Transverse colon (tissue), 4 donors: ENCODE results near the gene TMEM30B. TPM values are rescaled to one million over a fixed set of nuclear protein-coding genes. Genes with fewer than 3 reads are reported as not detected.
"Not testable (repeated sequence)": the region's sequence is repeated elsewhere in the genome, so short reads cannot be mapped to it uniquely, and the experiment has no call there.

Experiments
- DNase-seq: peaks from one replicate; pipeline ENCODE4 v3.0.0-alpha.2; 2019
- H3K27ac ChIP-seq, 4 donors: fragments of 200-600 bp; sonication (generic); 2 replicates each; pipeline ENCODE4 v1.5.1; 2016 to 2018; ENCODE audit warnings: inconsistent platforms in 4 of 4
- H3K27me3 ChIP-seq: fragments of 200-600 bp; sonication (generic); 2 replicates; pipeline ENCODE4 v1.5.1; 2017; ENCODE audit warnings: inconsistent platforms
- H3K36me3 ChIP-seq, 4 donors: fragments of 200-600 bp; sonication (generic); 2 replicates each; pipeline ENCODE4 v1.5.1; 2017 to 2019; ENCODE audit warnings: inconsistent platforms in 4 of 4
- H3K4me1 ChIP-seq, 4 donors: fragments of 200-600 bp; sonication (generic); 2 replicates each; pipeline ENCODE4 v1.5.1; 2017 to 2020; ENCODE audit warnings: inconsistent platforms in 4 of 4
- H3K4me3 ChIP-seq, 4 donors: fragments of 200-600 bp; sonication (generic); 1 replicate in 1 of 4; 2 replicates in 3 of 4; pipeline versions ENCODE4 v1.5.1 to v1.6.1; 2017 to 2019; ENCODE audit warnings: inconsistent platforms in 4 of 4
- H3K9me3 ChIP-seq, 2 donors: fragments of 200-600 bp; sonication (generic); 2 replicates each; pipeline ENCODE4 v1.5.1; 2017 to 2019; ENCODE audit warnings: inconsistent platforms in 2 of 2
- EP300 ChIP-seq: sonication (generic); formaldehyde crosslinking; IDR thresholded peaks from one replicate; pipeline ENCODE4 v1.6.1; 2017; ENCODE audit warnings: antibody characterized with exemption, low read depth
- POLR2A ChIP-seq: fragments of 450-650 bp; IDR thresholded peaks from one replicate; pipeline ENCODE4 v1.6.1; 2016; ENCODE audit warnings: antibody characterized with exemption, mild to moderate bottlenecking, moderate library complexity
- POLR2AphosphoS5 ChIP-seq, 3 donors: sonication (generic); formaldehyde crosslinking; IDR thresholded peaks; one replicate each; pipeline ENCODE4 v1.6.1; 2016; ENCODE audit warnings: antibody characterized with exemption in 3 of 3
- WGBS, 2 donors: methylation state at CpG; one replicate each; pipeline ENCODE4 v1.1.5; 2018; ENCODE audit warnings: low coverage in 1 of 2; 5-methylcytosine and 5-hydroxymethylcytosine counted together
- in situ Hi-C, 4 donors: fragments of 200-750 bp; cut with MboI; loops; one replicate each; pipeline versions ENCODE4 v1.15.0 to v1.15.1; 2017; ENCODE audit warnings: low sequenced_read_pairs in 3 of 4, low pct_ligation_motif_present in 1 of 4, low pct_unique_long_range_greater_than_20kb in 1 of 4
- intact Hi-C: fragments of 100-400 bp; cut with DNase I; formaldehyde crosslinking; loops from one replicate; pipeline ENCODE4 v1.15.1; 2023; ENCODE audit warnings: low total_unique reads
- total RNA-seq, 4 donors: library from RNA; depleted of rRNA; stranded (reverse); fragments of >200 nt; gene quantifications; one replicate each; pipeline ENCODE4 v1.1.0, GENCODE V29; 2016
- TF ChIP-seq, protein P1 (sequence below), 5 experiments: fragments of 200-600 bp in 3 of 5; fragments of 450-650 bp in 2 of 5; sonication (generic) in 3 of 5; IDR thresholded peaks; 1 replicate in 2 of 5; 2 replicates in 3 of 5; pipeline ENCODE4 v1.5.1; 2016 to 2017; ENCODE audit warnings: antibody characterized with exemption in 5 of 5, inconsistent platforms in 3 of 5, mild to moderate bottlenecking in 2 of 5, moderate library complexity in 1 of 5

The TMEM30B gene
- total RNA-seq, 4 donors from 2014 or later, result 50.4 to 141 (median 71.2) TPM

- Histone ChIP-seq H3K9me3 (no peaks in the 10 kb centered on the region), H3K4me1 (peaks cover 3 to 19% (median 16%) of the 10 kb centered on the region in 4 donors), H3K4me3 (peak overlapping the region in 3 of 4 donors; percentile 58 to 71 (median 61)), H3K27ac (peak overlapping the region; percentile 71 to 79 (median 75)), H3K36me3 (no peaks in the 10 kb centered on the region), H3K27me3 (peaks cover 34% of the 10 kb centered on the region)
- TF ChIP-seq POLR2A, result no peak
- TF ChIP-seq, protein P1, sequence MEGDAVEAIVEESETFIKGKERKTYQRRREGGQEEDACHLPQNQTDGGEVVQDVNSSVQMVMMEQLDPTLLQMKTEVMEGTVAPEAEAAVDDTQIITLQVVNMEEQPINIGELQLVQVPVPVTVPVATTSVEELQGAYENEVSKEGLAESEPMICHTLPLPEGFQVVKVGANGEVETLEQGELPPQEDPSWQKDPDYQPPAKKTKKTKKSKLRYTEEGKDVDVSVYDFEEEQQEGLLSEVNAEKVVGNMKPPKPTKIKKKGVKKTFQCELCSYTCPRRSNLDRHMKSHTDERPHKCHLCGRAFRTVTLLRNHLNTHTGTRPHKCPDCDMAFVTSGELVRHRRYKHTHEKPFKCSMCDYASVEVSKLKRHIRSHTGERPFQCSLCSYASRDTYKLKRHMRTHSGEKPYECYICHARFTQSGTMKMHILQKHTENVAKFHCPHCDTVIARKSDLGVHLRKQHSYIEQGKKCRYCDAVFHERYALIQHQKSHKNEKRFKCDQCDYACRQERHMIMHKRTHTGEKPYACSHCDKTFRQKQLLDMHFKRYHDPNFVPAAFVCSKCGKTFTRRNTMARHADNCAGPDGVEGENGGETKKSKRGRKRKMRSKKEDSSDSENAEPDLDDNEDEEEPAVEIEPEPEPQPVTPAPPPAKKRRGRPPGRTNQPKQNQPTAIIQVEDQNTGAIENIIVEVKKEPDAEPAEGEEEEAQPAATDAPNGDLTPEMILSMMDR (IDR thresholded peaks at IDR 0.05), result no peak
- no peak for TF ChIP-seq POLR2AphosphoS5 (IDR thresholded peaks at IDR 0.05)
- no peak for TF ChIP-seq EP300
- 26 to 37% methylated on average over 5 to 29 of the region's 29 CpGs for WGBS, 2 donors
- intact Hi-C loops, result no loop called here
- in situ Hi-C loops, result no loop called here
- DNase-seq, result no peak
Observed at GRCh38 chr14:61320806-61321384, 39.8 kb upstream of the TMEM30B start.

- 82 to 91% methylated on average over 9 to 16 of the region's 16 CpGs for WGBS, 2 donors
- H3K9me3 ChIP-seq, DNase-seq, intact Hi-C loops, H3K27ac ChIP-seq, H3K36me3 ChIP-seq, H3K4me3 ChIP-seq, in situ Hi-C loops: not testable (repeated sequence)
- Histone ChIP-seq H3K4me1 (peaks cover 3 to 19% (median 16%) of the 10 kb centered on the region in 4 donors), H3K27me3 (peaks cover 34% of the 10 kb centered on the region)
Observed at GRCh38 chr14:61320170-61320569, 39.0 kb upstream of the TMEM30B start.

- H3K27me3 ChIP-seq, result peaks cover 34% of the 10 kb centered on the region
- DNase-seq, result no peak
- H3K27ac ChIP-seq, result no peak overlapping the region
- H3K4me3 ChIP-seq, result no peak overlapping the region
- WGBS, 2 donors, result 60 to 74% methylated on average over 3 to 6 of the region's 6 CpGs
- peaks cover 3 to 19% (median 16%) of the 10 kb centered on the region in 4 donors for H3K4me1 ChIP-seq
- H3K9me3 ChIP-seq, result no peaks in the 10 kb centered on the region
- TF ChIP-seq EP300, result no peak
- TF ChIP-seq POLR2A, result no peak
- TF ChIP-seq, protein P1 (IDR thresholded peaks at IDR 0.05), result no peak
- TF ChIP-seq POLR2AphosphoS5 (IDR thresholded peaks at IDR 0.05), result no peak
- intact Hi-C loops, result no loop called here
- in situ Hi-C loops, result loop anchor here in 1 of 4 donors (10.0 kb wide), 1 partner anchor 125 kb away; no protein-coding TSS in a partner anchor
- no peaks in the 10 kb centered on the region for H3K36me3 ChIP-seq
Observed at GRCh38 chr14:61319706-61320105, 38.6 kb upstream of the TMEM30B start.

DNA sequence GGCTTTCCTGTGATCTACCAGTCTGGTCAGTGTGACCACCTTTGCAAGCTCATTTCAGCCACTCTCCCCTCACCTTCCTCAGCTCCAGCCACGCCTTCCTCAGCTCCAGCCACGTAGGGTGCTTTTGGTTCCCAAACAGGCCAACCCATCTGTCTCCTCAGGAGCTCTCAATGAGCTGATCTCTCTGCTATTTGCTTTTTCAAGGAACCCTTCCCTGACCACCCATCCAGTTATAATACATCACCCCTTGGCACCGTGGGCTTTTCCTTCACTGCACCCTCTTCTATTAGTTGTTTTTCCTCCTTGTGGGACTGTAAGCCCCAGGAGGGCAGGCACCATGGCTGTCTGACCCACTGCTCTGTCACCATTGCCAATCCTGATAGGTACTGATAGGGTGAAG, 37.9 kb upstream of the TMEM30B start:
- H3K27me3 ChIP-seq, result peaks cover 32% of the 10 kb centered on the region
- no peak overlapping the region for H3K27ac ChIP-seq
- TF ChIP-seq, protein P1 (IDR thresholded peaks at IDR 0.05), result no peak
- TF ChIP-seq EP300, result no peak
- TF ChIP-seq POLR2A, result no peak
- no peak for TF ChIP-seq POLR2AphosphoS5 (IDR thresholded peaks at IDR 0.05)
- H3K9me3 ChIP-seq, result no peaks in the 10 kb centered on the region
- WGBS, 2 donors, result 76 to 78% methylated on average over 3 of the region's 3 CpGs
- in situ Hi-C loops (loop anchor here in 1 of 4 donors (10.0 kb wide), 1 partner anchor 126 kb away; no protein-coding TSS in a partner anchor), intact Hi-C loops (no loop called here)
- H3K4me1 ChIP-seq, result peaks cover 3 to 19% (median 16%) of the 10 kb centered on the region in 4 donors
- no peak overlapping the region for H3K4me3 ChIP-seq
- no peak for DNase-seq
- no peaks in the 10 kb centered on the region for H3K36me3 ChIP-seq

- no peak overlapping the region for H3K27ac ChIP-seq
- intact Hi-C loops, result no loop called here
- no peaks in the 10 kb centered on the region for H3K27me3 ChIP-seq
- no peaks in the 10 kb centered on the region for H3K4me1 ChIP-seq
- H3K36me3 ChIP-seq, result no peaks in the 10 kb centered on the region
- peaks cover 0 to 3% of the 10 kb centered on the region in 2 donors for H3K9me3 ChIP-seq
- no peak overlapping the region for H3K4me3 ChIP-seq
- in situ Hi-C loops, result loop anchor here in 1 of 4 donors (10.0 kb wide), 1 partner anchor 129 kb away; no protein-coding TSS in a partner anchor
- 74 to 96% methylated on average over 3 to 4 of the region's 4 CpGs for WGBS, 2 donors
- no peak for TF ChIP-seq POLR2AphosphoS5 (IDR thresholded peaks at IDR 0.05)
- TF ChIP-seq POLR2A, result no peak
- TF ChIP-seq, protein P1 (IDR thresholded peaks at IDR 0.05), result no peak
- TF ChIP-seq EP300, result no peak
- no peak for DNase-seq
Observed at GRCh38 chr14:61315313-61315712, 34.2 kb upstream of the TMEM30B start.

DNA sequence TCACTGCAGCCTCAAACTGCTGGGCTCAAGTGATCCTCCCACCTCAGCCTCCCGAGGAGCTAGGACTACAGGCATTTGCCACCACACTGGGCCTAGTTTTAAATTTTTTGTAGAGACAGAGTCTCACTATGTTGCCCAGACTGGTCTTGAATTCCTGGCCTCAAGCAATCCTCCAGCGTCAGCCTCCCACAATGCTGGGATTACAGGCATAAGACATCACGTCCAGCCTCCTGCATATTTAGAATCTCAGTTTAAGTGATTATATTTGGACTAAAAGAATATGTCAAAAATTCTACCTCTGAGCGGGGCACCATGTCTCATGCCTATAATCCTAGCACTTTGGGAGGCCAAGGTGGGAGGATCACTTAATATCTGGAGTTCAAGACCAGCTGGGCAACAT, 27.6 kb upstream of the TMEM30B start:
- in situ Hi-C loops, result loop anchor here in 1 of 4 donors (10.0 kb wide), 1 partner anchor 526 kb away; no protein-coding TSS in a partner anchor

More for the DNA sequence above, 27.6 kb upstream of the TMEM30B start:
- H3K4me3 ChIP-seq, intact Hi-C loops, H3K4me1 ChIP-seq, H3K36me3 ChIP-seq, DNase-seq, H3K27ac ChIP-seq, H3K27me3 ChIP-seq, H3K9me3 ChIP-seq: not testable (repeated sequence)
- WGBS, 2 donors, result 87% methylated on average over 4 of the region's 4 CpGs; no CpG with 5 or more reads in 1 of the 2 donors
